Loucy (cell line): ENCODE measurements around the gene OVOL2.

Source experiments
- EZH2phosphoT487 ChIP-seq: fragments of 200-600 bp; IDR thresholded peaks from 2 replicates; pipeline ENCODE4 v1.6.1; 2018; ENCODE audit warnings: antibody characterized with exemption, mild to moderate bottlenecking, moderate library complexity, borderline replicate concordance
- TF ChIP-seq, protein P1 (sequence below): fragments of 200-600 bp; sonication (generic); conservative IDR thresholded peaks from 2 replicates; pipeline ENCODE4 v1.5.1; 2014; ENCODE audit warnings: mild to moderate bottlenecking, antibody characterized with exemption, low read length

DNA sequence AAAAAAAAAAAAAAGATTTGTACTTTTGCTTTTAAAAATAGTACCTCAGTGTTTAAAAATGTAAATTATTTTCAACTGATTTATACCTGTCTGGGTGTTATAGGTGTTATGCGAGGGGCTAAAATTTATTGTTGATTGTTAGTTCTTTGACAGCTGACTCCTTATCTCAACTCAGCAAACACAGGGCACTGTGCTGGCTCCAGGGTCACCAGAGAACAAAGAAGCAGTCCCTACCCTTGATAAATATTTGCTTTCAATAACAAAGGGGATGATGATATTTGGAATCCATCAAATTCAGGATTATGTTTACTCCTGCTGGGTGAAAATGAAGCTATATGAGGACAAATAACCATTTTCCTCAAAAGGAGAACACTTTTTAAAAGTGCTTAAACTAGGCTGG is 45.8 kb upstream of the OVOL2 start:
- TF ChIP-seq, protein P1, sequence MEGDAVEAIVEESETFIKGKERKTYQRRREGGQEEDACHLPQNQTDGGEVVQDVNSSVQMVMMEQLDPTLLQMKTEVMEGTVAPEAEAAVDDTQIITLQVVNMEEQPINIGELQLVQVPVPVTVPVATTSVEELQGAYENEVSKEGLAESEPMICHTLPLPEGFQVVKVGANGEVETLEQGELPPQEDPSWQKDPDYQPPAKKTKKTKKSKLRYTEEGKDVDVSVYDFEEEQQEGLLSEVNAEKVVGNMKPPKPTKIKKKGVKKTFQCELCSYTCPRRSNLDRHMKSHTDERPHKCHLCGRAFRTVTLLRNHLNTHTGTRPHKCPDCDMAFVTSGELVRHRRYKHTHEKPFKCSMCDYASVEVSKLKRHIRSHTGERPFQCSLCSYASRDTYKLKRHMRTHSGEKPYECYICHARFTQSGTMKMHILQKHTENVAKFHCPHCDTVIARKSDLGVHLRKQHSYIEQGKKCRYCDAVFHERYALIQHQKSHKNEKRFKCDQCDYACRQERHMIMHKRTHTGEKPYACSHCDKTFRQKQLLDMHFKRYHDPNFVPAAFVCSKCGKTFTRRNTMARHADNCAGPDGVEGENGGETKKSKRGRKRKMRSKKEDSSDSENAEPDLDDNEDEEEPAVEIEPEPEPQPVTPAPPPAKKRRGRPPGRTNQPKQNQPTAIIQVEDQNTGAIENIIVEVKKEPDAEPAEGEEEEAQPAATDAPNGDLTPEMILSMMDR: no peak
- TF ChIP-seq EZH2phosphoT487: no peak
